NCI-H1417 (cell line): ENCODE data around the gene RTL10.

Source experiments
- DNase-seq, 3 experiments: peaks; one replicate each; lab custom pipeline; 2025; lab: John Stamatoyannopoulos, UW

Gene RTL10

DNA sequence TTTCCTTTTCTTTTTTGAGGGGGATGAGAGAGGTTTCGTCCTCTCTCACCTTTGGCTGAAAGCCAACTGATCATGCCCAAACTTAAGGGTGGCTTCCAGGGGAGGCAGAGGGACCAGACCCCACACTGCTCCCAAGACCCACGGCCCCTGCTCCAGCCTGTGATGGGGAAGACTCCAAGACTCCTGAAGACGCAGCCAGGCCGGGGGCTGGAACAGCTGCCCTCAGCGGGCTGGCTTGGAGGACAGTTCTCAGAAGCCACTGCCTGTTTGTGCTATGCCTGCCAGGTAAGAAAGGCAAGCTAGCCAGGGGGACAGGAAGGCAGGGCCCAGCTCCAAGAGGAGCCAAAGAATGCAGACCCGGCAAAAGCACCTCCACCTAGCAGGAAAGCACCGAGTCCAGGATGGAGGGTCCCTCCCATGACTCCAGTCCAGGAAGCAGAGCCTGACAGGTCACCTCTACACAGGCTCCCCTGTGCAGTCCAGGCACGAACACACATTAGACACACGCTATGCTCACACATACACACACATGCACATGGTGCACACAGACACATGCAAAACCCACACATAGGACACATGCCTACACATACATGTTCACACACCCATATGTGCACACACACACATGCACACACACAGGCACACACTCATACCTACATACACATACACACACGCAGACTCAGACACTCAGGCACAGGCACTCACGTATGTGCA, 31.3 kb downstream of the RTL10 start:
- DNase-seq, result no peak

DNA sequence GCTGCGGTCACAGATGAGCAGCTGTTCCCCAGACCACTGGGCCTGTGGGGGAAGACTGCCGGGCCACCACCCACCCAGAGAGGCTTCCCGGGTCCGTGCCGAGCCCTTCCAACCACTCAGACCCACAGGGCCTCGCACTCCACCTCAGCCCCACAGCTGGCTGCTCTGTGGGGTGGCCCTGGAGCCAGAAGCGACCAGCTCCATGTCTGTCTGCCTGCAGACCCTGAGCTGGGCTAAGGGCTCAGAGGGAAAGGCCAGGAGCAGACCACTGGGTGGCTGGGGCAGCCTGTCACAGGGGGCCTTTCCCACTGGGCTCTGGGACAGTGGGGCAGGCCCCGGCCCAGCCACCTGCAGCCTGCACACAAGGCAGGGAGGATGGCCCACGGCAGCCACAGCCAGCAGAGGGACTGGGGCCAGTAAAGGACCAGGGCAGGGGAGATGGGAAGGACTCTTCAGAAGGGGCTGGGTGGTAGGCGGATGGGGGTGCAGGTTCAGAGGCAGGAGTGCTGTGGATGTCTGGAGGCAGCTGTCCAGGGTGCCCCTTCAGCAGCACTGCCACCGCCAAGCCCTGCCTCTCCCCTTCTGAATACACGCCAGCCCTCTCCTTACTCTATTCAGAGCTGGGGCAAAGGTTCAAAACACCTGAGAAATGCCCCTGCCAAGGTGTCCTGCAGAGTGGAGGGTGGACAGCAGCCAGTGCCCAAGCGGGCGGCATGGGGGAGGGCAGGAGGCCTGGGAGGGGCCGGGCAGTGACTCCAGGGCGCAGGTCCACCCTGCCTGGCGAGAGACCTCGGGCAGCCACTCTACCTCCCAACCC, 32.2 kb downstream of the RTL10 start:
- DNase-seq, result no peak

DNA sequence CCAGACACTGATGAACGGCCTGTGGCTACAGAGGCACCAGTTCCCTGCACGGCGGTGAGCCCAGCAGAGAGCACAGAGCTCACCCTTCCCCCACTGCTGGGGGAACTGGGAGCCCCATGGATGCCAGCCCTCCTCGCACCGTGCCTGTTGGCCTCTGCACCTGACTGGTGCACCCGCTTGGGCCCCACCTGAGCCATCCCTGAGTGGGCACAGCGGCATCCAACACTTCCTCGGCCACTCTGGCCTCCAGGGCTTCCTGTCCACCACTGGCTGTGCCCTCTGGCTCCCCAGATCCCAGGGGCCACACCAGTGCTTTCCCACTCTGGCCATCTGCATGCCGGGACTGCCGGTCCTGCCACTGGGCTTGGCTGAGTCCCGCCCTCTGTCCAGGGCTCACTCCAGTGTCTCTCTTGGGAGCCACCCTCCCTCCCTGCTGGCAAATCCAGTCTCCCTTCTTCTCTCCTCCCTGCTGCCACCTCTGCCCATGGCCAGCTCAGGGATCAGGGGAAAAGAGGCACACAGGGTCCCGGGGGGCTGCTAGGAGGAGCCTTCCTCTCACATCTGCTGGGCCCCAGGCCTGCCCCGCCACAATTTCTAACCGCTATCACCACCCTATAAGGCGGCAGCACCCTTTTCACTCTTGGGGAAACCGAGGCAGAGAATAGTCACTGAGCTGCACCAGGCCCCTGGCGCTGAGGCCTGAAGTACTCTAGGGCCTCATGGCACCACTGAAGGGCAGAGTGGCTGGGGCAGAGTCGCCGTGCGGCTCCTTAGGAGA, 33.0 kb downstream of the RTL10 start:
- DNase-seq, result no peak

DNA sequence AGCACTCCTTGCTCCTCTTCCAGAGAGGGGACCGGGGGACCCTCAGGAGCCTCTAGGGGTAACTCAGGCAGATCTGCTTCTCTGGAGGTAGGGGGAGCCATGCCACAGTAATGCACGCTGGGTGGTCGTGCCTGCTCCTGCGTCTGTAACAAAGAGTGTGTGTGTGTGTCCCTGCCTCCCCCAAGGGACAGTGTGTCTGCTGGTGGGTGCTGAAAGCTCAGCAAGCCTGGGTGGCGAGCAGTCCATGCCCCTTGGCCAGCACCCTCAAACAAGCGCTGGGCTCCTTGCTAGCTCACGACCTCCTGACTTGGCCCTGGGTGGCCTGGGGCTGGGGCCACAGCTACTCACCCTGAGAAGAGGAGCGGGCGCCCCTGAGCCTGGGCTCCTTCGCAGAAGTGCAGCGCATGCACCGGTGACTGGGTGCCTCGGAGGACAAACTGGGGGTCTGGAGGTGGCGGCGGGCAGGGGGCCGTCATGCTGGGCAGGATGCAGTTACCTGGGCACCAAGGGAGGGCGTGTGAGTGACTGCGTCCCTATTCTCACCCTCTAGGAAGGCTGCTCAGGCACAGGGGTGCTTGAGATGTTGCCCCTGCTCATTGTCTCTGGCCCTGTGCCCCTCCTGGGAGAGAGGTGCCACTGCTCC, 33.7 kb downstream of the RTL10 start:
- no peak for DNase-seq

DNA sequence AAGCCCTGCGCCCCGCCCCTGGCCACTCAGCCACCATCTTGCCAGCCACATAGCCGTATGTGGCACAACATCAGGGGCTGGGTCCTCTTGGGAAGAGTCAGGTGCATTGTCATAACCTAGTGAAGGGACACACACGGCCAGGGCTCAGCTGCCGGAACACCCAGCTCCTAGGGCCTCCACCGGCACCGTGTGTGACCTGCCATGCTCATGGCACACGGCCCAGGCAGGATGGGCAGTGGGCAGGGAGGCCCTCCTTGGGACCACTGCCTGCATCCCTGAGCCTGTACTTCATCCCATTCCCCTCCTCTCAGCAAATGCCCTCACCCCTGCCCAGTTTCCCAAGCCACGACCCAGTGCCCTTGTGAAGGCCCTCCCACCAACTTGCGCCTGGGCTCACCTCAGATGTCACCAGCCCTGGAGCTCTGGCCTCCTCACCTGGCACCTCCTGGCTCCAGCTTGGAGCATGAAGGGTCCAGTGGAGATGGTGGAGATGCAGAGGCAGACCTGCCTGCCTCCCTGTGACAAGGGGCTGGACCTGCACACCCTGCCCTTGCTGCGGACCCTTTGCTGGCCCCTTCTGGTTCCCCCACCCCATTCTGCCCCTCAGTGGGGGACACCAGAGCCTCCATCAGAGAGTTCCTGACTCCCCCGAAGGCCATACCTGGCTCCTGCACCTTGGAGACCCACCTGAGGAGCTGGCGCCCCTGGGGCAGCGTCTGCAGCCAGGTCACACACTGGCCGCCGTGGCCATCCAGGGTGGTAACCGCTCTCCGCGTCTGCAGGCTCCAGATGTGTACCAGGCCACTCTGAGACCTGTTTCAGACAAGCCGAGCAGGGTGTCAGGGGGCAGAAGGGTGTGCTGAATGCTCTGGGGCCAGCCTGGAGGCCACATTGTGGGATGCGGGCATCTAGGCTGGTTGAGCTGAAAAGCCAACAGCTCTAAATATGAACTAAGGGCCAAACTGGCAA, 34.5 kb downstream of the RTL10 start:
- DNase-seq, result no peak

DNA sequence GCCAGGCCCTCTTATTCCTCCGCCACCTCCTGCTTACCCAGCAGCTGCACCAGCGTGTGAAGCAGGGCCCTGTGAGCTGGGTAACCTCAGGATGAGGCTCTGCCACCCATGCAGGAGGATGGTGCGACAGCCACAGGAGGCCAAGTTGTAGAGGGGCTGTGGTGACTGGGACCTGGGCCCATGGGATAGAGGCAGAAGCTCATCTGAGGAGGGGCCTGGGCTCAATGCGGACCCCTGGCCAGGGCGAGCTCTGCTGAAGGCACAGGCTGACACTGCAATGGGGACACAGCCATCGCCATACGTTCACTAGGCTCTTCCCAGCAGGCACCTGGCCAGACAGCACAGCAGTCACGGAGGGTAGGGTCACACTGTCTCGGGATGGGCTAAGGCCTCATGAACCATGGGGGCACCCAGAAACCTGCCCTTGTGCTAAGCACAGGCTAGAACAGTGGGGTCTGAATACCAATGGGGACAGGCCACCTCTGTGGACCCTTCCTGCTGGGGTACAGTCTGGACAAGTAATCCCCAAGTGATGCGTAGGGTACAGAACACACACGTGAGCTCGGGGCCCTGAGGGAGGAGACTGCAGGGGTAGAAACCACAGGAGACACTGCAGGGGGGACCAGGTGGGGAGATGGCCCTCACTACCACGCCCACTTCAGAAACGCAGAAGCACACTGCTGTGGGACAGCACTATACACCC, 35.3 kb downstream of the RTL10 start:
- DNase-seq, result no peak

DNA sequence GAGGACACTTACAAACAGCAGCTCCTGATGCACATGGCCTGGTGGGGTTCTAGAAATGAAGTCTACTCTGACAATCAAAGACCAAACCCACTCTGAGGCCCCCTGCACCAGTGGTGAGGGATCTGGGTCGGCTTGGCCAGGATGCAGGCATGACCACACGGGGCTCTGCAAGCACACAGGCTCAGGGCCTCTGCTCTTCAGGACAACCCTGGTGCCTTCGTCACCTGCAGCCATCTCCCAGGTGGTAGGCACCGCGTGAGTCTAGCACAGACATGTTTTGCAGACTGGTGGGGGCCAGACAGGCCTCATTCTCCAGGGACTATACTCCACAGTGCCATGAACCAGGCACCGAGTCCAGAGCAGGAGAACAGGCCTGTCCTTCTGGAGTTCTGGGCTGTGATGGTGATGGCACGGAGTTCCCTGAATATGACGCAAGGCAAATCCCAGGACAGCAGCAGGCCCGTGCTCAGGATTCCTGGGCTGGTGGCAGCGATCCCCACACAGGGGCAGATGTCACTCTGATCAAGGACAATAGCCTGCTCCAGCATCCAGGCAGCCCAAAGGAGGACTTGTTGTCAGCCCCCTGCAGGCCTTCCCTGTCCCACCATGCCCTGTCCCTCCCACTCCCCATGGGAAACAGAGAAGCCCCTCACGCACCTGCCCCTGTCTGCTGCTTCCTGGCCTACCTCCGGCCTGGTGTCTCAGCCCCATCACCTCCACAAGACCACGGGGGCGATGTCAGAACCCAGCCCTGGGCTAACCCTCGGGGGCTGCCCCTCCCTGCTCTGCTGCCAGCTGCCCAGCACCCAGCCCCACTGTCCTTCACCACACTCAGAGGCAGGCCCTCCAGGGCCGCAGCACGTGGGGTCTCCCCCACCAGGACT, 36.1 kb downstream of the RTL10 start:
- peak in 1 of 3 experiments; percentile 16 for DNase-seq

DNA sequence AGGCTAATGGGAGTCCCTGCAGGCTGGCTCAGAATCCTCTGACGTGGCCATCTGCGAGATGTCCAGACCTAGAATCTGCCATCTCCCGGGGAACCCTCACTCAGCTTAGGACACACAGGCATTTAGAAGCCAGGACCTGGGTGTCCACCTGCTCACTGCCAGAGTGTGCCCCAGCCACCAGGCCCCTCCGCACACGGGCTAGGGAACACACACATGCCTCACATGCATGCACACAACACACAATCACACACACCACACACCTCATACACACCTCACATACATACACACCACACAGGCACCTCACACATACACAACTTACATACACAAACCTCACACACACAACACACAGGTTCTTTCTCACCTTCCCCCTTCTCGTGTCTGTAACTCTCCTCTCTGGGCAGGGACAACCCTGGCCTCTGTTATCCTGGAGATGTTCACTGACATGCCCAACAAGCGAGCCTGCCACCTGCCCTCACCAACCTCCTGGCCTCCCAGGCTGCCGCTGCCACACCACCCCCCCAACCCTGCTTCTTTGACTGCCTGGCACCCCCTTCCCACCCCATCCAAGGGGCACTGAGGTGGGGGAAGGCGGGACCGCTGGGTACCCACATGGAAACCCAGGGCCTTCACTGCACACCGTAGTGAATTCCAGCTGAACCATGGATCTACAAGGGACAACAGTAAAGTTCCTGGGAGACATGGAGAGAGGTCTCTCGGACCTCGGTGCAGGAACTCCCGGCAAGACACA, 38.1 kb downstream of the RTL10 start:
- DNase-seq, result no peak

DNA sequence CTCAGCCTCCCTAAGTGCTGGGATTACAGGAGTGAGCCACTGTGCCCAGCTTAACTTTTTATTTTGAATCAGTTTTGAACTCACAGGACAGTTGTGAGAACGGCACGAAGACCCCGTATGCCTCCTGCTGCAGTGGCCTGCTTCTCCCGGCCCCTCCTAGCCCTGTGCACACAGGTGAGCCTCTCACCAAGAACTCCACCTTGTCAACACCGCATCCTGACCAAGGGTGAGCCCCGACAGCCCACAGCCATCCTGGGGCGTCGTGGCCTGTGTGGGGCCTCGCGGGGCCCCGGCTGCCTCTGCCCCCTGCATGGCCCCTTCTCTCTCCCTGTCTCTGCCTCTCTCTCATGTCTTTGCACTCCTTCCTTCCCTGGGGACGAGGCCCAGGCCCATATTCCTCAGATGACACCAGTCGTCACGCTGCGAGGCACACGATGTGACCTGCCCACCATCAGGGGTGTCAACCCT, 38.8 kb downstream of the RTL10 start:
- no peak for DNase-seq

DNA sequence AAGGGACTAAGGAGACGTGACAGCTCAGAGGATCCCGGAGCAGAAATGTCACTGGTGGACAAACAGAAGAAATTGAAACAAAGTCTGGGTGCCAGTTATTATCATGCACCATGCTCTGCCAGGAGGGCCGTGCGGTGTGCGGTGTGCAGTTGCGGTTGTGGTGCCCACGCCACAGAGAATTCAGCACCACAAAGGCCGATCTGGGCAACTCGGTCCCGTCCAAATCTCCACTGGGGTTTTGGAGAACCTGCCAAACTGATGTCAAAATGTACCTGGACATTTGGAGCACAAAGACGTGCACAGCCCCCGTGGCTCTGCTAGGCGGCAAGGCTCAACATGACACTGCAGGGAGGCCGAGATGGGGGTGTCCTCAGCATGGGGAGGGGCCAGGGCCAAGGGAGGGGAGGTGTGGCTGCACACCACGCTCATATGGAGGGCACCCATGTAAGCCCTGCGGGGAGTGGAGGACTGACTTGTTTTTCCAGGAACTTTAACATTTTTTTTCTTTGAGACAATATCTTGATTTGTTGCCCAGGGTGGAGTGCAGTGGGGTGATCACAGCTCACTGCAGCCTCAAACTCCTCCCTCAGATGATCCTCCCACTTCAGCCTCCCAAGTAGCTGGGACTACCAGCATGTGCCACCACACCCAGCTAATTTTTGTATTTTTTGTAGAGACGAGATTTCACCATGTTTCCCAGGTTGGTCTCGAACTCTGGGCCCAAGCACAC, 39.4 kb downstream of the RTL10 start:
- DNase-seq, result no peak

DNA sequence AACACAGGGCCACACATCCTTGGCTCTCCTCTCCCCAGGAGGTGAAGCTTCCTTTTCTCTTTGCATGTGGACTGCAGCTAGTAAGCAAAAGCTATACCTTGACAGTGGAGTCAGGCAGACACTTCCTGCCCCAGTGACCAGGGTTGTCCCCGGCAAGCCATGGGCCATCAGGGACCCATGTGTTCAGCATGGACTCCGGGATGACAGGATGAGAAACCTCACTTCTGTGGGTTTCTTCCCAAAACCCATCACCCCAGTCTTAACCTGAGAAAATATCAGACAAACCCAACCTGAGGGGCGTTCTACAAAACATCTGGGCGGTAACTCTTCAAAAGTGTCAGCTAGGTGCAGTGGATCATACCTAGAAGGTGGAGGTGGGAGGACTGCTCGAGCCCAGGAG, 40.2 kb downstream of the RTL10 start:
- no peak for DNase-seq

DNA sequence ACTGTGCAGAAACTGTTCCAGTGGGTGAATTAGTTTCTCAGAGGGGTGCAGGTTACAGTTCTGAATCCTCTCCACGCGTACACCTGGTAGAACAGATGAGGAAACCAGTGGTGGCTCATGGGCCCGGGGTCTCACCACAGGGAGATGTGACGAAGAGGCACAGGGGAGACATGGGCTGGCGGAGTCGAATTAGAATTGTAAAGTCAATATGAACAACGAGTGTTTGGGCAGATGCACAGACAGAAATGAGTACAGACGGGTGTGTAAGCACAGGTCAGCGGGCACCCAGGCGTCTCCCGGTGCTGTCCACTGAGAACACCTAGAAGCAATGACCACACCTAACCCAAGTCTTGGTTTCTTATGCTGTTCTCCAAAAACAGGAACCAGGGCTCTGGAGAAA, 41.8 kb downstream of the RTL10 start:
- DNase-seq, result no peak

DNA sequence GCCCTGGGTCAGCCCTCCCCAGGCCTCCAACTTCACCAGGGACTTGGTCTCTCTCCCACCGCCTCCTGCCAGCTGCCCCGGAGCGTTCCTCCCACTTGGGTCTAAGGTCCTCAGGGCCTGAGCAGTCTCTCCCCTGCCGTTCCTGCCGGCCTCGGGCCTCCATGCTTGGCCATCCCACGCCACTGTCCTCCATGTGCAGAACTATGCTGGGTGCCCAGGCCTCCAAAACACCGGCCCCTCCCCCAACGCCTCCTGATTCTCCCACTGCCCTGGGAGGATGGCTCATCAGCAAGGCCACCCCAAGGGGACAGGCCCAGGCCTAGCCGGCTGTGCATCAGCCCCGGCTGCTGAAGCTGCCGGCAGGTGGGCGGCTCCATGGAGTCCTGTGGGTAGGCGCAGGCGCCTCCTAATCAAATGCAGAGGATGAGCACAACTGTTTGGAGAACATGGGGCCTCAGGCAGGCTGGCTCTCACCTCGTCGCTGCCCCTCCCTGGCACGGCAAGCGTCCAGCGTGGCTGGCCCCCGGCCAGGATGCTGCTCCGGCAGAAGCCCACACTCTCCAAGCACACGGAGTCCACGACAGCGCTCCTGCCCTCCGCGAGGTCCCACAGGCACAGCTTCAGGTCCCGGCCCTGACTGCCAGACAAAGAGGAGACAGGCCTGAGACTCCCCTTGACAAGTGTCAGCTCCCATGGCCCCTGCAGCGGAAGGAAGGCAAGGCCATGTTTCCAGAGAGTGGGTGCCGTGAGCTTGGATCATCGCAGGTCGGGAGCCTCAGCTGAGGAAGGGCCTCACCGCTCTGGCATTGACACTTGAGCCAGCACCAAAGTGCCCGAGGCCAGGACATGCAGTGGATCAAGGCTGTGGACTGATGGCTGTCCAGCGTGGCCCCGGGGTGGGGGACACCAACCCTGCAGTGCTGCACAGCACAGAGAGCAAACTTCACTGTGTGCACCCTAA, 42.6 kb downstream of the RTL10 start:
- DNase-seq, result no peak

DNA sequence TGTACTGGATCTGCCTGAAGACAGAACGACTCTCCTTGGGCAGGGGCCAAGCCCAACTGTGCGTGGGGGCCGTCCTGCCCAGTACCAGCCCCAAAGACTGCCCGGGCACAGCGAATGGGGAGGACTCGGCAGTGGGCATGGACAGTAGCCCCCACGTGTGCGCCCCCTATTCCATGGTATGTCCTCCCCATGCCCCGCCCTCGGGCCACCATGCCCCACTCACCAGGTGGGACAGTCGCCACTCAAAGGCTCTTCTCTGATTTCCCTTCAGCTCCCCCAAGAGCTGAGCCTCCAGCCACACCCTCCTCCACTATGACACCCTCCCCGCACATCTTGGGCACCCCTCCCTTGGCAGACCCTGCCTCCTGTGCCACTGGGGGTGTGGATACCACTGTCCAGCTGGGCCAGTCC, 43.5 kb downstream of the RTL10 start:
- DNase-seq, result no peak

DNA sequence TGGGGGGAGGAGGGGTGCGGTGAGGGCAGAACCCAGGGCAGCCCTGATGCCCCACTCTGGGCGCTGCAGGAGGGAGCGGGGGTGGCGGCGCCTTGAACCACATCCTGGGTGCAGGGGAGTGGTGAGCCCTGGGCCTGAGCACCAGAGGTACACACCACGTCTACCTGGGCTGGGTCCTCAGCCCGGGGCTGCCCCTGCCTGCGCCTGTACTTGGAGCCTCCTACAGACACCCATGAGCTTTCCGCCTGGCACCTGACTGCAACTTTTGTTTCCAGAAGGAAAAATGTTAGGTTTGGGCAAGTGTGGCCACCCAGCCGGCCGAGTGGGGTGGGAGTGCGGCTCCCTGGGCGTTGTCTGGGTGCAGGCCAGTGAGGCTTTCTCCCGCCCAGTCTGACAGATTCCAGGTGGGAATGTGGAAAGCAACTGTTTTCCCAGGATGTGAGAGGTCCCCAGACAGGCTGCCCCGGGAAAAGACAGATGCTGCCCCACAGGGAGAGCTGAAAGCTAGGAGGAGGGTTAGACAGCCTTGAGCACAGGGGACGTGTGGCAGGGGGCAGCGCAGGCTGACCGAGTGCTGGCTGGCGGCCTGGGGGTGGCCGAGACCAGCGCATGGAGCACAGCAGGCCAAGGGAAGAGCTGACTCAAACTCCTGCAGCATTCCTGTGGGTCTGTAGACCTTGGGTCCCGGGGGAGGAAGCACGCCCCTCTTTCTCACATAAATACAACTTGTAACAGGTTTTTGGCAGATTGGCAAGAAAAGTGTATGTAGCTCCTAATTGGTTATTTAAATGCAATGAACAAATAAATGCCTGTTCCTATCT, 44.1 kb downstream of the RTL10 start:
- no peak for DNase-seq

DNA sequence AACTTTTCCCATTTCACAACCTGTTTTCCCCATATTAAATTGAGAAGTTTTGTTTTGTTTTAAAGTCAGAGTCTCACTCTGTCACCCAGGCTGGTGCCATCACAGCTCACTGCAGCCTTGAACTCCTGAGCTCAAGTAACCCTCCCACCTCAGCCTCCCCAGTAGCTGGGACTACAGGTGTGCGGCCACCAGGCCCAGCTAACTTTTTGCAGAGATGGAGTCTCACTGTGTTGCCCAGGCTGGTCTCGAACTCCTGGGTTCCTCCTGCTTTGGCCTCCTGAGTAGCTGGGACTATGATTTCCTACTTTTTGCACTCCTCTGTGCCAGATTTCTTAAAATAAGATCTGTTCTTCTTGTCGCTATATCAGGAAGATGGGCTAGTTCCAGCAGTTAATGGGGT, 44.9 kb downstream of the RTL10 start:
- DNase-seq, result no peak
